HG03108 (cell line): Measurements from ENCODE around the gene NKX6-2.
"Not testable (repeated sequence)": the region's sequence is repeated elsewhere in the genome, so short reads cannot be mapped to it uniquely, and the experiment has no call there.

Source experiments
- ATAC-seq: cut with Tn5 transposase; IDR thresholded peaks from one replicate; pipeline ENCODE4 v1.9.1; 2021; ENCODE audit warnings: moderate library complexity; ENCODE audit not compliant: unreplicated experiment

NKX6-2 gene

GRCh38 chr10:132783940-132784865 lies 1.7 kb downstream of the NKX6-2 start:
- no peak for ATAC-seq

- no peak for ATAC-seq
Observed at GRCh38 chr10:132783165-132783939, 2.6 kb downstream of the NKX6-2 start.

DNA sequence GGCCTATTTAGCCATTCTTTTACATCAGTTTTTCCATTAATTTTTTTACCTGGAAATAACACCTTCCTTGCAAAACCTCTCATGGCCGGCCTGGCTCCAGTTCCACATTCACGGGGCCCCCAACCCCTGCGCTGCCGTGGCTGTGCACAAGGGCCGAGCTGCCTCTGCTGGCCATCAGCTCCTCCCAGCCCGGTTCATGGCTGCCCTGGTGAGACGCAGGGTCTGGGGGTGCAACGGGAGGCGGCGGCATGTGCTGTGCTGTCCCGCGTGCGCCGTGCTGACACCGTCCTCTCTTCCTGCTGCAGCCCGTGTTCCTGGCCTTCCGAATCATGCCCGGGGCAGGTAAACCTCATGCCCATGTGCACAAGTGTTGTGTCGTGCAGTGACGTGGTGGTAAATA lies 4.4 kb downstream of the NKX6-2 start:
- no peak for ATAC-seq

GRCh38 chr10:132780356-132780755 lies 5.6 kb downstream of the NKX6-2 start:
- ATAC-seq, result no peak

DNA sequence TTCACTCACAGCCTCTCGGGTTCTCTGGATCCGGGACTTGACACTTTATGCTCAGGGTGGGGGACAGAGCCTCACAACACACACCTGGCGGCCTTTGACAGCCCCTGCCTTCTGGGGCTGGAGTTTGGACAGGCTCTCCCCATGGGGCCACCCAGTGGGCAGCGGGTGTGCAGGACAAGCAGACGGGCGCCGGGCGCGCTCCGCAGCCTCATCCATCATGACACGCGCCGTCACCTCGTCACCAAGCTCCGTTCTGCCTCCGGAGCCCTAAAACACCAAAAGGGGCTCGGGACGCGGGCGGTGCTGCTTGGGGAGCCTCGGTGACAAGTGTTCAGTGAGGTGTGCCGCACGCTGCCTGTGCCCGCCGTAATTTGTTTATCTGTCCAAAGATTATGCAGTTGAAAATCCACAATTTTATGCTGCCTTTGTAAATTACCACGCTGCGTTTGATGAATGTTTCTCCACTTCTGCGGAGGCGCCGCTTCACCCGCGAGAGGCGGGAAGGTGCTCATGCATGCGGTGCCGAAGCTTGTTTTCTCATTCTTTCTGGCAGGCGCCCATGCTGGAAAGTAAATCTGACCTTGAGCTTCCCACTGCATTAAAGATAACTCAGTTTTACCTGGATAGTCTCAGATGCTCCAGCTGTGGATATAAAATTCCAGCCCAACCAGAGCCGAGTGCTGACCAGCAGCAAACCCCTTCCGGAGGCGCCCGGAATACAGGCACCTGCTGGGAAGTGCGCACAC lies 6.2 kb downstream of the NKX6-2 start:
- ATAC-seq, result no peak

- ATAC-seq, result no peak
Observed at GRCh38 chr10:132777441-132777840, 8.5 kb downstream of the NKX6-2 start.

- no peak for ATAC-seq
Observed at GRCh38 chr10:132776821-132777220, 9.1 kb downstream of the NKX6-2 start.

GRCh38 chr10:132776186-132776585 lies 9.8 kb downstream of the NKX6-2 start:
- no peak for ATAC-seq

GRCh38 chr10:132774902-132775863 lies 10.8 kb downstream of the NKX6-2 start:
- no peak for ATAC-seq

DNA sequence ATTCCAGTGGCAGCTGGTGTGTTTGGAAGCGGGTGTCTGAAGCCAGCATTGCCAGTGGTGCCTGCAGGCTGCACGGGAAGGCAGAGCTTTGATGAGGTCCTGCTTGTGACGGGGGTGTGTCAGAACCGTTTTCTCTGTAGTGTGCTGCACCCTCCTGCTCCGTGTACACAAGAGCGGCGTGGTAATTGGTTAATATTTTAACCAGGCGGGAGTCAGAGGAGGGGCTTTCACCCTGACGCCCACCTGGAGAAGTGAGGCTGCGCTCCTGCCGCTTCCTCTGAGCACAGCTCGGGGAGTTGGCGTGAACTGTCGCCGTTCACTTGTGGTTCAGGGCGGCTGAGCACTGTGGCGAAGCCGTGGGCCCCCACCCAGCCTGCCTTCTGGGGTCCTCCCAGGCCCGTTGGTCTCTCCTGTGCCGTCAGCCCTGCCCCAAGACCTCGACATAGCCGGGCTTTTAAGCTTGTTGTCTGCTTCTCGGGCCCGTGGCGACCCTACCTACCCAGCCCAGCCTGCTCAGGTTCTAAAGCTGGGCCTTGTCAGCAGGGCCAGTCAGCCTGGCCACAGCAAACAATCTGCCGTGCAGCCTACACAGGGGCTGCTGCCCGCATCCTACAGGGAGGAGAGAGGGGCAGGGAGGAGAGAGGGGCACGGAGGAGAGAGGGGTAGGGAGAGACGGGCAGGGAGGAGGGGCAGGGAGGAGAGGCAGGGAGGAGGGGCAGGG lies 11.6 kb downstream of the NKX6-2 start:
- ATAC-seq, result no peak

DNA sequence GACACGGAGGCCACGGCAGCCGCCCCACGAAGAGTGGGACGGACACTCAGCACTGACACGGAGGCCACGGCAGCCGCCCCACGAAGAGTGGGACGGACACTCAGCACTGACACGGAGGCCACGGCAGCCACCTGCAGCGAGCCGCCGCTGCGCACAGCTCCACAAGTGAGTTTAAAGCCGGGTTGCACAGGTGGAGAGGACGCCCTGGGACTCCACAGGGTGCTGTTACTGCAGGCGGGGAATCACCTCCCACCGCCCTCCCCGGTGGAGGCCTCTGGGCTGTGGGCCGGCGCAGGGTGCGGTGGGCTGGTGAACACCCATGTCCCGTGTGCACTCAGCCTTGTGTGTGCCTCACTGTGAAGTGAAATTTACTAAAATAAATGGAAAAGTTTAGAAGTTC lies 13.1 kb downstream of the NKX6-2 start:
- not testable (repeated sequence) for ATAC-seq

DNA sequence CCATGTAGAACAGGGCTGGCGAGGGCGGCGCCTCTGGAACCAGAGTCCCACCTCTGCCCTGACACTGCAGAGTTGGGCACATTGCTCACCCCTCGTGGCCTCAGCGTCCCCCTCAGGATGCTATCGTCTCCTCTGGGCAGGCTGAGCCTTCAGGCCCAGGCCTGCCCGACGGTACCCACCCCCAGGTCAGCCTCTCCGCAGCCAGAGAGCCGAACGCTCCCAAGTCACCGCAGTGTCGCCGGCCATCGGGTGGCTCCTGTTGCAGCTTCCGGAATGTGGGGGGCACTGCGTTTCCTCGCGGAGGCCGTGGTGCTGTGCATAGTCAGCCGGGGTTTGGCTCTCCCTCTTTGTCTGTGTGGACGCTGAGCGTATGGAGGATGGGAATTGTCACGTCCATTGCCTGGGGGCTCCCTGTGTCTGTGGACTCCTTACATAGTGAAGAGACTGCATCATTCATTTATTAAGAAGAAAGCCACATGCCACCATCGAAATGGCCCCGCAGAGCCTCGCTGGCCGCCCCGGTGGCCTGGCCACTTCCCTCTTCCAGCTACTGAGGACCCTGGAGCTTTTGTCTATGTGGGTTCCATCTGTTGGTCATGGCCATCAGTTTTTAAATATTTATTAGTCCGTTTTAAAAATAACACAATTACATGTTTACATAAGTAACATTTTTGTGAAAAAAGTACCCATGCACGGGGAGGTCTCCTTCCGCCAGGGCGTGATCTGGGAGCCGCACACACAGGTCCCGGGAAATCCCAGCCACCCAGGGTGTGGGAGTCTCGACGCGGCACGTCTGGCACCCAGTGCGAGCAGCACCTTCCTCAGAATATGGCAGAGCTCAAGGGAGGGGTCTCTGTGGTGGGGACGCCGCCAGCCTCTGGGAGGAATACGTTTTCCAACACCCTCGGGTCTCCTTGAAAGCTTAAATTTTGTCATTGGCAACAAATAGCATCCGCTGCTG lies 15.6 kb downstream of the NKX6-2 start:
- no peak for ATAC-seq

- ATAC-seq, result no peak
Observed at GRCh38 chr10:132768346-132769248, 17.4 kb downstream of the NKX6-2 start.

GRCh38 chr10:132766291-132766690 lies 19.7 kb downstream of the NKX6-2 start:
- no peak for ATAC-seq

DNA sequence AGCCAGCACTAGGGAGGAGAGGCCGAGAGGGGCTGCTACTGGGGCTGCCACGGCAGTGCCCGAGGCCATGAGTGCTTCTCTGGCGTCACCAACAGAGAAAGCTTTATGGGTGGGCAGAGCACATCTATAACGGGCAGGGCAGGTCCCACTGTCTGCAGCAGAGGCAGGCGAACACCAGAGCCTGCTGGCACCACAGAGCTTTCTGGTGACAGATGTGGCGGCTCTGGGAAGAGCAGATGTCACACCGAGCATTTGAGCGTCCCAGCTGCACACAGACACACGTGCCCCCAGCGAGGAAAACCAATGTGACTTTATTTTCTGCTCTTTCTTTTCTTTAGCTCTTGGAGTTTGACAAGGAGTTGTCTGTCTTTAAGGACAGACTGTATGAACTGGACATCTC lies 20.5 kb downstream of the NKX6-2 start:
- no peak for ATAC-seq

DNA sequence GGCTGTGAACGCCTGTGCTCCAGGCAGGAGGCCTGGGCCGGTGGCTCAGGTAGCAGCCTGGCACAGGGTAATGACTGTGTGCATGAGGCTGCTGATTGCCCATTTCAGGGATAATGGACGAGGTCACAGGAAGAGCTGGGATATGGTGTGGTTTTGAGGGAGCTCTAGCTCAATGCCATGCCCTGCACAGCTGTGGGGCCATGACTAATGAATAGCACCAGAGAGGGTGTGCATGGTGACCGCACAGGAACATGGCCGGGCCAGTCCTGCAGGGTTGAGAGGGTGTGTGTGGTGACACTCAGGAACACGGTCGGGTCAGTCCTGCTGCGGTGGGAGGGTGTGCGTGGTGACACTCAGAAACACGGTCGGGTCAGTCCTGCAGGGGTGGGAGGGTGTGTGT lies 21.8 kb downstream of the NKX6-2 start:
- no peak for ATAC-seq

- ATAC-seq, result no peak
Observed at GRCh38 chr10:132763545-132763944, 22.4 kb downstream of the NKX6-2 start.
